Endothelial cell of umbilical vein (primary cell): Measurements from ENCODE around the gene SPATA18. TPM values are rescaled to one million over a fixed set of nuclear protein-coding genes. Genes with fewer than 3 reads are reported as not detected.

Experiments used
- BruUV-seq: library from RNA; stranded (reverse); fragments of 400-500 nt; replicated peaks from 2 replicates; lab custom pipeline; 2021; lab: Mats Ljungman, UMichigan
- CTCF ChIA-PET: fragments of 300-600, 350-600 bp; sonication (Branson Sonifier 250); formaldehyde crosslinking; loops from one replicate; lab custom pipeline; 2021; ENCODE audit warnings: antibody characterized with exemption, inconsistent platforms; lab: Charles Lee
- POLR2A ChIA-PET: fragments of 300-600, 350-600 bp; sonication (Branson Sonifier 250); formaldehyde crosslinking; loops from one replicate; lab custom pipeline; 2021; ENCODE audit warnings: antibody characterized with exemption, inconsistent platforms; lab: Charles Lee
- DNase-seq: peaks from one replicate; pipeline ENCODE4 v3.0.0-alpha.2; 2011; ENCODE audit warnings: low read depth, low spot score
- FAIRE-seq: peaks from 2 replicates; lab custom pipeline; 2011; peaks lifted over from hg19 to GRCh38; lab: Jason Lieb, UNC
- H2AFZ ChIP-seq: 2 replicates; pipeline ENCODE4 v1.6.0; 2012; ENCODE audit warnings: low read depth, low read length, control low read depth, inconsistent platforms
- H3K27ac ChIP-seq: 2 replicates; pipeline ENCODE4 v1.5.1; 2011; ENCODE audit warnings: low read depth, mild to moderate bottlenecking, control low read depth, low read length, moderate library complexity; ENCODE audit not compliant: insufficient read depth
- H3K27me3 ChIP-seq, 2 experiments: 2 replicates each; pipeline versions ENCODE4 v1.6.0 to v1.6.1; 2011; ENCODE audit warnings: low read length in 2 of 2, mixed read lengths in 1 of 2; ENCODE audit not compliant: control insufficient read depth in 2 of 2, insufficient read depth in 2 of 2
- H3K36me3 ChIP-seq, 2 experiments: 2 replicates in 1 of 2; 3 replicates in 1 of 2; pipeline ENCODE4 v1.5.1; 2011; ENCODE audit warnings: low read length in 2 of 2, mild to moderate bottlenecking in 1 of 2, moderate library complexity in 1 of 2; ENCODE audit not compliant: control insufficient read depth in 2 of 2, insufficient read depth in 2 of 2; ENCODE audit errors: extremely low read depth in 1 of 2
- H3K4me1 ChIP-seq: 3 replicates; pipeline ENCODE4 v1.5.1; 2011; ENCODE audit warnings: mild to moderate bottlenecking, low read length; ENCODE audit not compliant: control insufficient read depth, insufficient read depth; ENCODE audit errors: extremely low read depth
- H3K4me2 ChIP-seq: 2 replicates; pipeline ENCODE4 v1.6.1; 2011; ENCODE audit warnings: low read length, control low read depth, mixed read lengths; ENCODE audit not compliant: insufficient read depth
- H3K4me3 ChIP-seq, 3 experiments: fragments of 200-600 bp in 1 of 3; sonication (generic), shearing (Covaris generic) in 1 of 3; replicated peaks in 1 of 3; 2 replicates each; pipeline ENCODE4 v1.5.1; 2011 to 2016; ENCODE audit warnings: control low read depth in 3 of 3, low read length in 3 of 3, mild to moderate bottlenecking in 2 of 3, inconsistent platforms in 1 of 3, low read depth in 1 of 3, moderate library complexity in 1 of 3; ENCODE audit not compliant: insufficient read depth in 1 of 3
- H3K79me2 ChIP-seq: 2 replicates; pipeline ENCODE4 v1.6.0; 2012; ENCODE audit warnings: low read length, inconsistent platforms; ENCODE audit not compliant: control insufficient read depth, insufficient read depth
- H3K9ac ChIP-seq: replicated peaks from 2 replicates; pipeline ENCODE3; 2011; ENCODE audit warnings: low read length, control low read depth; ENCODE audit not compliant: insufficient read depth; ENCODE audit errors: extremely low read depth
- H3K9me1 ChIP-seq: replicated peaks from 3 replicates; pipeline ENCODE4 v1.6.0; 2011; ENCODE audit warnings: mild to moderate bottlenecking, low read length; ENCODE audit not compliant: control insufficient read depth, insufficient read depth; ENCODE audit errors: extremely low read depth
- H3K9me3 ChIP-seq: replicated peaks from 2 replicates; pipeline ENCODE4 v1.5.1; 2012; ENCODE audit warnings: low read length, inconsistent platforms; ENCODE audit not compliant: control insufficient read depth, insufficient read depth
- H4K20me1 ChIP-seq: replicated peaks from 2 replicates; pipeline ENCODE3; 2011; ENCODE audit warnings: mild to moderate bottlenecking, low read length; ENCODE audit not compliant: control insufficient read depth, insufficient read depth; ENCODE audit errors: extremely low read depth
- EZH2 ChIP-seq: IDR thresholded peaks from 2 replicates; pipeline ENCODE4 v1.6.1; 2012; ENCODE audit warnings: borderline replicate concordance, low read depth, mild to moderate bottlenecking, moderate library complexity, low read length, inconsistent platforms; ENCODE audit not compliant: severe bottlenecking
- FOS ChIP-seq: IDR thresholded peaks from 2 replicates; pipeline ENCODE4 v1.6.1; 2011; ENCODE audit warnings: mild to moderate bottlenecking, low read length, moderate library complexity, borderline replicate concordance; ENCODE audit not compliant: insufficient read depth
- GATA2 ChIP-seq: IDR thresholded peaks from 2 replicates; pipeline ENCODE4 v1.7.0; 2011; ENCODE audit warnings: low read depth, mild to moderate bottlenecking, moderate library complexity, mixed read lengths, low read length; ENCODE audit not compliant: insufficient read length, insufficient read depth
- JUN ChIP-seq: IDR thresholded peaks from 2 replicates; pipeline ENCODE4 v1.6.1; 2011; ENCODE audit warnings: borderline replicate concordance, low read depth; ENCODE audit not compliant: insufficient read length, insufficient read depth
- MYC ChIP-seq: IDR thresholded peaks from one replicate; pipeline ENCODE4 v1.6.1; 2011; ENCODE audit warnings: mild to moderate bottlenecking, low read depth, low read length
- POLR2A ChIP-seq: IDR thresholded peaks from 2 replicates; pipeline ENCODE4 v1.6.1; 2012; ENCODE audit warnings: low read depth, mild to moderate bottlenecking, control low read depth, low read length
- POLR2AphosphoS5 ChIP-seq: IDR thresholded peaks from 2 replicates; pipeline ENCODE4 v1.6.1; 2012; ENCODE audit warnings: low read depth, mild to moderate bottlenecking, control low read depth, low read length, moderate library complexity; ENCODE audit not compliant: insufficient read depth
- dilution Hi-C: fragments of 300-500 bp; cut with MboI; formaldehyde crosslinking; loops from one replicate; pipeline ENCODE4 v1.15.0; 2019; ENCODE audit warnings: low sequenced_read_pairs; ENCODE audit not compliant: extremely low pct_ligation_motif_present
- intact Hi-C: fragments of 100-400 bp; cut with micrococcal nuclease; formaldehyde crosslinking; loops from one replicate; pipeline ENCODE4 v1.10.0; 2022
- polyA plus RNA-seq, 4 experiments: library from polyadenylated mRNA; depleted of rRNA in 3 of 4; stranded (reverse) in 3 of 4; unstranded in 1 of 4; fragments of >200 nt; gene quantifications; 2 replicates each; pipeline versions ENCODE4 v1.2.1 to v1.2.3, GENCODE V29; 2011 to 2012; ENCODE audit warnings: missing spikeins in 1 of 4
- total RNA-seq: library from RNA; stranded (reverse); gene quantifications from 2 replicates; pipeline ENCODE4 v1.2.3, GENCODE V29; 2021
- TF ChIP-seq, protein P1 (sequence below): IDR thresholded peaks from 2 replicates; pipeline ENCODE4 v1.6.1; 2011; ENCODE audit not compliant: insufficient read depth, insufficient read length
- TF ChIP-seq, protein P2 (sequence below), 2 donors: IDR thresholded peaks; 1 replicate in 1 of 2; 2 replicates in 1 of 2; pipeline ENCODE4 v1.5.1; 2011; ENCODE audit warnings: low read length in 2 of 2, mild to moderate bottlenecking in 2 of 2, moderate library complexity in 2 of 2, control low read depth in 1 of 2, inconsistent platforms in 1 of 2, low read depth in 1 of 2; ENCODE audit not compliant: insufficient read depth in 1 of 2; ENCODE audit errors: extremely low read depth in 1 of 2

The SPATA18 gene
- total and polyA plus RNA-seq, 2 donors (not counting 3 experiments of a cell fraction or from before 2014, with no cell fraction given) = 2.7 to 4.6 TPM

DNA sequence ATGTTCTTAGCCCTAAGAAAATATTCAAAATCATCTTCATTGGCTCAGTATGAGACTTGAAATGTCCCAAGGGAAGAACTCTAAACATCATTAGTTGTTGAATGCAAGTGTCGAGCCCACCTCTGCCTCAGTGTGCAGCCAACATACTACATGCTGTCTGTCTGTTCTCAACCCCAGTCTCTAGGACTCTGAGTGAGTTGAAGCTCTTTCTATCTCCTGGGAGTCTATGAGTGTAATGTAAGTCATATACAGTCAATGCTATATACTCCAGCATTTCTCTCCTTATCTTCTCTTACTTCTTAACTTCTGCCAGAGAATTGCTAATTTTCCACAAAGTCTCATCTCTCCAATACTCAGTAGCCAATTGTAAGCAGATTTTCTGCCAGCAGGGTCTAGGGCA is 61.3 kb downstream of the SPATA18 start:
- no peak overlapping the region for H3K27ac ChIP-seq
- BruUV-seq = no TSS peak
- no peak overlapping the region for H3K4me3 ChIP-seq
- CTCF ChIA-PET = no interaction called here
- DNase-seq (no peak), FAIRE-seq (no peak)
- intact Hi-C loops (no loop called here), dilution Hi-C loops (no loop called here)
- H4K20me1 ChIP-seq = no peaks in the 10 kb centered on the region
- no peaks in the 10 kb centered on the region for H3K36me3 ChIP-seq
- H3K27me3 ChIP-seq = no peaks in the 10 kb centered on the region
- H3K79me2 ChIP-seq = no peaks in the 10 kb centered on the region
- no peaks in the 10 kb centered on the region for H3K9me3 ChIP-seq
- no peaks in the 10 kb centered on the region for H3K9me1 ChIP-seq
- no peaks in the 10 kb centered on the region for H3K4me1 ChIP-seq
- no peak overlapping the region for H2AFZ ChIP-seq
- TF ChIP-seq, protein P1, sequence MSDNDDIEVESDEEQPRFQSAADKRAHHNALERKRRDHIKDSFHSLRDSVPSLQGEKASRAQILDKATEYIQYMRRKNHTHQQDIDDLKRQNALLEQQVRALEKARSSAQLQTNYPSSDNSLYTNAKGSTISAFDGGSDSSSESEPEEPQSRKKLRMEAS = no peak
- no peak for TF ChIP-seq GATA2
- no peak overlapping the region for H3K4me2 ChIP-seq
- POLR2A ChIA-PET = no interaction called here
- no peak overlapping the region for H3K9ac ChIP-seq

DNA sequence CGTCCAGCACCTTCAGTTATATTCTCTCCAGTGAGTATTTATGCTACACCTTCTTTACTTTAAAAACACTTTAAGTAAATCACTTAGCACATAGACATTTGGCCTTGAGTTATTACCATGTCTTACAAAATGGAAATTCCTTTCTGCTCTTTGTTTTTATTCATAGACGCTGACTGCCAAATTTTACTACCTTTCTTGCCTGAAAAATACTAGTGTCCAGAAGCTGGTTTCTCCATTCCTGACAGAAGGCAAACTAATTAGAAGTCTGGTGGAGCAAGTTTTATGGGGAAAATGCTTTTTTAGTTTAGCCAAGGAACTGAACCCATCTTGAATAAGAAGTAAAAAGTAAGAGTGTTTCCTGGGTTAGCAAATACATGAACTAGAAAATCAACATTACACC is 65.5 kb downstream of the SPATA18 start:
- no TSS peak for BruUV-seq
- H3K9me3 ChIP-seq = no peaks in the 10 kb centered on the region
- no peaks in the 10 kb centered on the region for H4K20me1 ChIP-seq
- no peak overlapping the region for H3K4me3 ChIP-seq
- H2AFZ ChIP-seq = no peak overlapping the region
- CTCF ChIA-PET = no interaction called here
- DNase-seq (no peak), FAIRE-seq (no peak)
- no peaks in the 10 kb centered on the region for H3K27me3 ChIP-seq
- H3K36me3 ChIP-seq = no peaks in the 10 kb centered on the region
- no peaks in the 10 kb centered on the region for H3K4me1 ChIP-seq
- H3K27ac ChIP-seq = no peak overlapping the region
- H3K79me2 ChIP-seq = no peaks in the 10 kb centered on the region
- dilution Hi-C loops = no loop called here
- intact Hi-C loops = no loop called here
- no peak overlapping the region for H3K9ac ChIP-seq
- POLR2A ChIA-PET = no interaction called here
- H3K9me1 ChIP-seq = no peaks in the 10 kb centered on the region
- no peak for TF ChIP-seq FOS
- TF ChIP-seq POLR2AphosphoS5 = no peak
- no peak for TF ChIP-seq EZH2
- TF ChIP-seq POLR2A = no peak
- TF ChIP-seq, protein P2, sequence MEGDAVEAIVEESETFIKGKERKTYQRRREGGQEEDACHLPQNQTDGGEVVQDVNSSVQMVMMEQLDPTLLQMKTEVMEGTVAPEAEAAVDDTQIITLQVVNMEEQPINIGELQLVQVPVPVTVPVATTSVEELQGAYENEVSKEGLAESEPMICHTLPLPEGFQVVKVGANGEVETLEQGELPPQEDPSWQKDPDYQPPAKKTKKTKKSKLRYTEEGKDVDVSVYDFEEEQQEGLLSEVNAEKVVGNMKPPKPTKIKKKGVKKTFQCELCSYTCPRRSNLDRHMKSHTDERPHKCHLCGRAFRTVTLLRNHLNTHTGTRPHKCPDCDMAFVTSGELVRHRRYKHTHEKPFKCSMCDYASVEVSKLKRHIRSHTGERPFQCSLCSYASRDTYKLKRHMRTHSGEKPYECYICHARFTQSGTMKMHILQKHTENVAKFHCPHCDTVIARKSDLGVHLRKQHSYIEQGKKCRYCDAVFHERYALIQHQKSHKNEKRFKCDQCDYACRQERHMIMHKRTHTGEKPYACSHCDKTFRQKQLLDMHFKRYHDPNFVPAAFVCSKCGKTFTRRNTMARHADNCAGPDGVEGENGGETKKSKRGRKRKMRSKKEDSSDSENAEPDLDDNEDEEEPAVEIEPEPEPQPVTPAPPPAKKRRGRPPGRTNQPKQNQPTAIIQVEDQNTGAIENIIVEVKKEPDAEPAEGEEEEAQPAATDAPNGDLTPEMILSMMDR (IDR thresholded peaks at IDR 0.05; ENCODE audit: extremely low read depth in 1 of 2, insufficient read depth in 1 of 2, low read depth in 1 of 2, low read length in 2 of 2) = no peak
- no peak for TF ChIP-seq MYC
- no peak for TF ChIP-seq GATA2
- TF ChIP-seq, protein P1 = no peak
- TF ChIP-seq JUN = no peak
- no peak overlapping the region for H3K4me2 ChIP-seq
